GM21825 (cell line): ENCODE data around the gene IL1RAPL2.
"Not testable (repeated sequence)": the region's sequence is repeated elsewhere in the genome, so short reads cannot be mapped to it uniquely, and the experiment has no call there.

ENCODE experiments used
- ATAC-seq: cut with Tn5 transposase; IDR thresholded peaks from one replicate; pipeline ENCODE4 v1.9.1; 2021; ENCODE audit warnings: mild to moderate bottlenecking, moderate library complexity; ENCODE audit not compliant: unreplicated experiment

The IL1RAPL2 gene

DNA sequence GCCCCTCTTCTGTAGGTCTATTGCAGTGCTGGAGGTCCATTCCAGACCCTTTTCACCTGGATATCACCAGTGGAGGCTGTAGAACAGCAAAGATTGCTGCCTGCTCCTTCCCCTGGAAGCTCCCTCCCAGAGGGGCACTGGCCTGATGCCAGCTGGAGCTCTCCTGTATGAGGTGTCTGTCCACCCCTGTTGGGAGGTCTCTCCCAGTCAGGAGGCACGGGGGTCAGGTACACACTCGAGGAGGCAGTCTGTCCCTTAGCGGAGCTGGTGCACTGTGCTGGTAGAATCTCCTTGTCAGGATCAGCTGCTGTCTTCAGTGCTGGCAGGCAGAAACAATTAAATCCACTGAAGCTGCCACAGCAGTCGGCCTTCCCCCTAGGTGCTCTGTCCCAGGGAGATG lies 276.6 kb downstream of the IL1RAPL2 start:
- no peak for ATAC-seq

DNA sequence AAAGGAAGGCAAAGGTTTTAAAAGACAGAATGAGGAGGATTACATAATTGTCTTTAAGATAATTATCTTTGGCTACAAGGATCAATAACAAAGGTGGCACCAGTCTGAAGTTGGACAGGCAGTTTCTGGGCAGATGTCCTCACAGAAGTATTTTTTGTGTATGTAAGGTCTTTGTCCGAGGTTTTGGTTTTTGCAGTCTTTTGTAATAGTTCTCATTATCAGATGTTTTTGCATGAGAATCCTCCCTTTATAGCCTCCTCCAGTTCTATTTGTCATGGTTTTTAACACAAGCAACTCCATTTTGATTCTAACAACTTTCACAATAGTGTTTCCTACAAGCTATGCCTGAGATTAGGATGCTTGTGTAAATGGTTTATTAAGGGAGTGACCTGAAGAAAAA lies 286.2 kb downstream of the IL1RAPL2 start:
- no peak for ATAC-seq

DNA sequence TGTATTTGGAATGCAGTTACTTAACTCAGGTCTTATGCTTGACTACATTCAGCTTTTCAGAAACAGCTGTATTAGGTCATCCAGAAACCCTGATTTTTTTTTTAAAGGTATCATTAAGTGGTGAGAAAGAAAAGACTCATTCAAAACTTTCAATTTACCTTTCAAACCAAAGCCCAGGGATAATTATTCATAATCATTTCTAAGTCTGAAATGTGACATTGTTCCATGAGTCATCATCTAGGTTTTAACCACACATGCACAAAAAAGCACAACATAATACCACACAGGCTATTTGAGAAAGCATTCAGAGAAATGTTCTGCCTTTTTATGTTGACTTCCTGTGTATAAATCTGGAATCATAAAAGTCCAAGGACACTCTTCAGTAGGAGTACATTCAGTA lies 288.2 kb downstream of the IL1RAPL2 start:
- no peak for ATAC-seq

DNA sequence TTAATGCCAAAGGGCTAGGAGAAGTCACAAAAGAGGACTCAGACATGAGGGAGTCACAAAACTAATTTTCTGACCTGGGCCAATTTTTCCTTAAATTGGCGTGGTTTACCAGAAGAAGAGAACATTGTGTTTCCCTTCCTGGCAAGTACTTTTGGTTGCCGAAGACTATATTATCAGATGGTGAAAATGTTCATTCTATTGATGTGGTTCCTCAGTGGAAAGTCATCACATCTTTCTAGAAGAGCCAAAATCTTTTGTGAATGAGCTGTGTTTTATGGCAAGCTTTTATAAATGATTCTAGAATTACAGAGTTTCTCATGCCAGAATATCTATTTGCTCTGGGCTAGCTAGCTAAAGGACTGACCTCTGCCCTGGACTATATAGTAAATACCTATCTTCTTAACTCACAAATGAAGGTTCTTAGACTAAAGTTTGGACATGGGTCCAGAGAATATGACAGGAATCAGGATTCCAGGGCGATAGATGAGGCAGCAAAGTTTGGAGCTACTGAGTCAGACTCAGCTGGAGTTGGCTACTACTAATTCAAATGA lies 288.9 kb downstream of the IL1RAPL2 start:
- no peak for ATAC-seq

DNA sequence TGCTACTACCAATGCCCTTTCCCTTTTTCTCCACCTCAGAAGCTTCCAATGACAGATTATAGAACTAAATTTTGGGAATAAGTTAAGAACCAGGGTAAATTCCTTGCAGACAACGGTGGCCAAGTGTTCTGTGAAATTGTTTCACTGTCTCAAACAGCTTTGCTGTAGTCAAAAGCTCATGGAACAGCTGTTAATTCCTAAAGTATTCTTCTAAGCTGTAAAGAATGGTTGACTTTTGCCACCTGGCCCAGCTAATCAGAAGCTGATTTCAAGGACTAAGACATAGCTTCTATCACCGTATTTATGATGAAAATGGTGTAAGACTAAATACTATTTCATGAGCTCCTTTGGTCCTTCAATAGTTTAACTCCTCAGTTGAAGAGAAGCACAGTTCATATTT lies 297.5 kb downstream of the IL1RAPL2 start:
- ATAC-seq = no peak

DNA sequence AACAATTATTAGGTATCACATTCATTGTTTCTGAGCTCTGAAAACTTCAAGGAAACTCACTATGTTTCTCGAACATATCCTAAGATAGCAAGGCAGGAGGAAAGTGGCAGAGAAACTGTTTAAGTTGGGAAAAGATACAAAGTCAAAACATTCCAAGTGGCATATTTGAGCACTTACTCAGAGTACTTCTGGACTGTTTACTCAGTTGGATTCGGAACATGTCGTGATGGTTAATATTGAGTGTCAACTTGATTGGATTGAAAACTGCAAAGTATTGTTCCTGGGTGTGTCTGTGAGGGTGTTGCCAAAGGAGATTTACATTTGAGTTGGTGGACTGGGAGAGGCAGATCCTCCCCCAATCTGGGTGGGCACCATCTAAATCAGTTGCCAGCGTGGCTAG lies 298.3 kb downstream of the IL1RAPL2 start:
- no peak for ATAC-seq

DNA sequence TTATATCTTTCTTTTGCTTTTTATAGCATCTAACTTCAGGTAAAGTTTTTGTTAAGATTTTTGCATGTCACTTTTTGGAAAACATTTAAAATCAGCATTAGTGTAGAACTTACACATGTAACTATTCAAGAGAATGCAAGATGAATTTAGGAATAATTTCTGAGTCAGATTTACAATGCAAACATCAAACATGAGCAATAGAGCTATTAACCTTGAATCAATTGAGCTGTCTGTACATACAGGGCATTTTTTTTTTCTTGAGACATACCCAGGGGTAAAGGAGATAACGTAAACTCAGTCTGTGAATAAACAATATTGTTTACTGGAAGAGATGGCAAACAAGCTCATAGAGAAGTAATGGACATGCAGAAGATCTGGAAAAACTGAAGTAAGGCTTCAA lies 311.5 kb downstream of the IL1RAPL2 start:
- no peak for ATAC-seq

DNA sequence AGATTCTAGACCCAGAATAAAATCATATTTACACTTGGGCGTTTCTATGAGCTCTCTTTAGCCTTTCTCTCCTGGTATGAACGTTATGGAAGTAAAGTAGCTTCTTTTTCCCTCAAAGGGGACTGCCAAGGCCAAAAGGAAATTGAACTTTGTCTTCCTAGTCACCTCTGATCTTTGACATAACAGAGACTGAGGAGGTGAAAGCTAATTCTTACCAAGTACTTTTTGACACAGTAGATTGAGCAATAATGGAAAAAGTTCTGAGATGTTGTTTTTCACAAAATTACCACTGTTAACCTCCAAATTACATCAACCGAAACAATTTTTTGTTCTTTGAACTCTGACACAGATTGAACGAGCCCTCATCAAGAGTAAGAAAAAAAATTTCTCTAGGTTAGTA lies 336.1 kb downstream of the IL1RAPL2 start:
- no peak for ATAC-seq

DNA sequence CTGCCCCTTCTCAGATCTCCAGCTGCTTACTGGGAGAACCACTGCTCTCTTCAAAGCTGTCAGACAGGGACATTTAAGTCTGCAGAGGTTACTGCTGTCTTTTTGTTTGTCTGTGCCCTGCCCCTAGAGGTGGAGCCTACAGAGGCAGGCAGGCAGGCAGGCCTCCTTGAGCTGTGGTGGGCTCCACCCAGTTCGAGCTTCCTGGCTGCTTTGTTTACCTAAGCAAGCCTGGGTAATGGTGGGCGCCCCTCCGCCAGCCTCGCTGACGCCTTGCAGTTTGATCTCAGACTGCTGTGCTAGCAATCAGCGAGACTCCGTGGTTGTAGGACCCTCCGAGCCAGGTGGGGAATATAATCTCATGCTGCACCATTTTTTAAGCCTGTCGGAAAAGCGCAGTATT lies 343.7 kb downstream of the IL1RAPL2 start:
- ATAC-seq = not testable (repeated sequence)

DNA sequence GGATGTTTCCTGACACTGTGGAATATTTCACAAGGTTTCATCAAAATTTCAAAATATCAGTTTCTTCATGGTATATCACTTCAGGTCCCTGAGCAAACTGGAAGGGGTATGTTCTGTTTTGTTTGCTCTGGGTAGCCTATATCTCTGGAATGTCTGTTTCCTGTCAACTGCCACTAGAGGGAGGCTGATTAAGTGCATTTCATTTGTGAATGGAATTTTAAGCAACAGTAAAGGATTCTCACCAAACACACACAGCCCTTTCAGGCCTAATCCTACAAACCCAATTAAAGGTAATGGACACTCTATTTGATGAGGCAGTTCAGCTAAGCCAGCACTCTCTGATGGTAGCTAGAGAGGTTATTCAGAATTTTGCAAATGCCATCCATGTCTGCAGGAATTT lies 347.3 kb downstream of the IL1RAPL2 start:
- ATAC-seq = no peak

DNA sequence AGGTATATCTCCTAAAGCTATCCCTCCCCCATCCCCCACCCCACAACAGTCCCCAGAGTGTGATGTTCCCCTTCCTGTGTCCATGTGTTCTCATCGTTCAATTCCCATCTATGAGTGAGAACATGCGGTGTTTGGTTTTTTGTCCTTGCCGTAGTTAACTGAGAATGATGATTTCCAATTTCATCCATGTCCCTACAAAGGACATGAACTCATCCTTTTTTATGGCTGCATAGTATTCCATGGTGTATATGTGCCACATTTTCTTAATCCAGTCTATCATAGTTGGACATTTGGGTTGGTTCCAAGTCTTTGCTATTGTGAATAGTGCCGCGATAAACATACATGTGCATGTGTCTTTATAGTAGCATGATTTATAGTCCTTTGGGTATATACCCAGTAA lies 348.7 kb downstream of the IL1RAPL2 start:
- ATAC-seq = not testable (repeated sequence)

DNA sequence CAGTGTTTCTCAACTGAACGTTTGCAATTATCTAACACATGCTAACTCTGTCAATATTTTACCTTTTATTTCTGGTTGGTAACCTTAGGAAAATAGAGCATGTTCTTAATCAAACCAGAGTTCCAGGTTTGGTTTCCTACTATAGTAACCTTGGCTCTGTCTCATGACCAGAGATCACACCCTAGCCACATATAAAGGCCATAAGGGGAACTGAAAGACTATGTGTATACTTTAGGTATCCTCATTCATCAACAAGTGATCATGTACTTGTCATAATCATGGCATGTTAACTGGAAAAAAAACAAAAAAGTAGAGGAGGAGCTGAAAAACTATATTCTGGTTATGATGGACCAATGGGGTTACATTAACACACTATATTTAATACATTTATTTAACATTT lies 352.1 kb downstream of the IL1RAPL2 start:
- ATAC-seq = no peak

DNA sequence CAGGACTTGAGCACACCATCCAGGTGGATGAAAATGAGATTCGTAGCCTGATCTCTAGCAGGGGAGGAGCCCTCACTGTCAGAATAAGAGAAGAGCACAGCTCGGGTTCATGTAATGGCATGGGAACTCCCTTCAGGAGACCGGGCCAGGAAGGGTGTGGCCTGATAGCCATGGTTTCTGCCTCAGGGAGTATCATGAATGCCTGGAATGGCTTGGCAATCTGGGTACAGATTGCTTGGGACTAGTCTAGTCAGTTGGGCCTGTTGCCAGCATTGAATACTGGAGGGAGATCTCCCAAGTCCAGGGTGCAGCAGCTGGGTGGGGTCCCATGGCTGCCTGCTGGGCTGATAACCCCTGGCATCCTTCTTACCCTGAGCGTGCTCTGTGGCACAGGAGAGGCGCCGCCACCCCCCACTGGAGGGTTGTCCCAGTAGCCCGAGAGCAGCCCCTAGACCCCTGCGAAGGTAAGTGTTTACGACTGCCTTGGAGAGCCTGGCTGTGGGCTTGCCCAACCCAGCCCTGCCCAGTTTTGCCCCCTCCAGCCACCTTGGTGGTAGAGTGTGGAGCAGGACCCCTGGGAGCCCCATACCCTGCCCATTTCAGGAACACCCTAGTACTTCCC lies 355.7 kb downstream of the IL1RAPL2 start:
- no peak for ATAC-seq

DNA sequence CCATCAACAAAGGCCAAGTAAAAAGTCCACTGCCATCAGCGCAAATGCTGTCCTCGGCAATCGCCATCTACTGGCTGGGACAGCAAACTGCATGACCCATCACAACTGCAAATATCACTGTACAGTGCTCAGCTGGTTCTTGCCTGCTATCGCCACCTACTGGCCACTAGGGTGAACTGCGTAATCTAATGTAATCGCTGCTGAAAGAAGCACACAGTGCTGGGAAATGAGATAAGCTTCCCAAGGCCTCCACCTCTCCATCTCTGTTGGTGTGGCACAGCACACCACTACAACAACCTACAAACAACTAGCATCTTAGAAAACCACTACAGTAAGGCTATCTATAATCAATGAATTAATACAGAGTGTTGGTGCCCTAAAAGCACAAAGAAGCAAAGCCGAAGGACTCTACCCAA lies 356.2 kb downstream of the IL1RAPL2 start:
- peak; percentile 98 for ATAC-seq

DNA sequence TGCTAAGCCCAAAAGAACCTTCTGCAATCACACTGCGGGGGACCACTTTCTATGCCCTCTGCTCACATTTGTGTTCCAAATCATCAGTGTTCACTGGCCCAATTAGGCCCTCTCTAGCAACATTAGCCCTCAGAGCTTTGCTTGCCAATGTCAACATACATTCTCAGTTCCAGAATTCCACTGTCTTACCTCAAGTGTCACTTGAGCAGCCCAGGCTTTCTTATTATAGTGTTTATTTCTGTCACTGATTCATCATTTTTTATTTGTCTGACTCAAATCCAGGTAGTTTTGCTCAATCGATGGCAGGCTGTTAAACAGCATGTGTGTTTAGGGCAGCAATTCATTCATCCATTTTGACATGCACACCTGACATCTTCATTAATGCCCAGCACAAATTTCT lies 363.3 kb downstream of the IL1RAPL2 start:
- no peak for ATAC-seq

DNA sequence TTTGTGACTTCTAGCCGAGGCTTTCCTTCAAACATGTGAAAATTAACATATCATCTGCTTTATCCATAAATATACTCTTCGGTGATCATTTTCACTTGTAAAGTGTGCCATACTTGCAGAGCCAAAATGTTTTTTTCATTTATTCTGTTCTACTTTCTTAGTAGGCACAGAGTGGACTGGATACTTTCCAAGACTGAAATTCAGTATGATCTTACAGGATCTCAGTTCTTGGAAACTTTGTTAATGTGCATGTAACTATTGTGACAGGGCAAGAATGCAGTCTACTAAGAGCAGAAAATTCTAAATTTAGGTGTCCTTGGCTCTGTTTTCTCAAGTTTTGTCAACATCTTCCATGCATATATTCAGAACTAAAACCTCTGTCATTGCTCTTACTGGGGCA lies 369.6 kb downstream of the IL1RAPL2 start:
- no peak for ATAC-seq

DNA sequence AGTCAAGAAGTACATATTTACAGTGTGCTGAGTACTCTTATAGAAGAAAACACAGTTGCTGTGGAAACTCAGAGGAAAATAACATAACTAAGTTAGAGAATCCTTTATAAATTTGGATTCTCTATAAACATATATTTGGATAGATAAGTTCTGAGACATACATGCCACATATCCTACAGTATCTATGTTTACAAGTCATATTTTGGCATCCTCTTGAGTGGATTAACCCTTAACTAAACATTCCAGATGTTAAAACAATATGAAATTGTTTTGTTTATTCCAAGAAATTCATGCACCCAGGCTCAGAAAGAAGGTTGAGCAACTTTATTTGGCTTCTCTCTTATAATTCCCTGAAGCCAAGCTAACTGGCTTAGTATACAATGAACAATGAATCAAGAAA lies 387.3 kb downstream of the IL1RAPL2 start:
- no peak for ATAC-seq

DNA sequence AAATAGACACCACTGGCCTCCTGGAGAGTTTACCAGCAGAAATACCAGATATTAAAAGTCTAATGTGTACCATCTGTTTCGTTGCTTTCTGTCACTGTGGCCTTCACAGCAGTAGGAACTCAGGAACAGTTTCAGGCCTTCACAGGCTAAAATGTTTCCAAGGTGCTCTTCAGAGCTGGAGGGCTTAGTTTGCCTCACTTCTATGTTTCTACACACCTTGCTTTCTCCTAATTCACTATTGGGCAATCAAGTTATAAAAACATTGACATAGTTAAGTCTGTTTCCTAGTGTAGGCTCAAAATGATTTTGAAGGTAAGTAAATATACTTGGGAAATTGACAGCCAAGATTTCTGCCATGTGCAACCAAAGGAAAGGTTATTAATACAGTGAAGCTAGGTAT lies 395.9 kb downstream of the IL1RAPL2 start:
- ATAC-seq = no peak

DNA sequence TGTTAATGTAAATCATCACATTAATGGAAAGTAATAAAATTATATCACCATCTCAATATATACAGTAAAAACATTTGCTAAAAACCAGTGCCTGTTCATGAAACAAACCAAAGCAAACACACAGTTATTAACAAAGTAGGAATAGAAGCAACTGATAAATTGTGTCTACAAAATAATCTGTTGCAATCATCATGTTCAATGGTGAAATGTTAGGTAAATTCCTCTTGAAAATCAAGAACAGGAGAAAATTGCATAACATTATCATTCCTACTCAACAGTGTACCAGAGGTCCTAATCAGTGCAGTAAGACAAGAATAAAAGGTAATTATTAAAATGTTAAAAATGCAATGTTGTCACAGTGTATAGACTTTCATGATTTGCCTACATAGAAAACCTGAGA lies 402.2 kb downstream of the IL1RAPL2 start:
- ATAC-seq = no peak

DNA sequence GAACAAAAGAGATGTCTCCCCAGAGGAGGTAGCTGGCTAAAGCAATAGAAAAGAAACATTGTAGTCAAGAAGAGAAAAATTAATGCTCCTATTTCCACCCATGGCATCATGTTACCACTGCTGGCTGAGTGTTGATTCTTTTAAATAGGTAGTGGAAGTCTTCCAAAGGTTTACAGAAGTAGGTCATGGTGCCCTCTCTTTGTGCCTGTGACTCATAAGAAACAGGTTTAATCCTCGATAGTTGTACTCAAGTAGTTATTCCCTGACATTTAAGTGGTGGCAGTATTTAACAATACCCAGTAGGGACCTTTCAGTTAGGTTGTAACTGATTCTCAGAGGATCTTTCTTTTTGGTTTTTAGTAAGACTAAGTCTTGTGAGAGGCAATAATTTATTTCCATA lies 406.7 kb downstream of the IL1RAPL2 start:
- ATAC-seq = no peak

DNA sequence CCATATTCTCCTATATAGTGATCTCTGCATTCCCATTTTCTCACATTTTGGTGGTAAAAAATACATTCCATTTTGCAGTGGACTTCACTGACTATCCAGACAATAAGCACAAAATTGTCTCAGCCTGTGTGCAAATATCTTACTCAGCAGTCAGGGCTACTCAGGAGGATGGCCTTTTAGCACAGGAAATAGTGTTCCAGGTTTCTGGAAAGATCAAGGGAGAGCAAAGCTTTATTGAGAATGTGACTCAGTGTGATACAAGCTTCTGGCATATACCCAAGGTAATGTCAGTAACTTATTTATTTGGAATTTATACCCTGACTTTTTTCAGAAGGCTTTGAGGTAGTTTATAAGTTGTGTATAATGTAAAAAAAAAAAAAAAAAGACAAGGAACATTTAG lies 421.1 kb downstream of the IL1RAPL2 start:
- ATAC-seq = no peak

DNA sequence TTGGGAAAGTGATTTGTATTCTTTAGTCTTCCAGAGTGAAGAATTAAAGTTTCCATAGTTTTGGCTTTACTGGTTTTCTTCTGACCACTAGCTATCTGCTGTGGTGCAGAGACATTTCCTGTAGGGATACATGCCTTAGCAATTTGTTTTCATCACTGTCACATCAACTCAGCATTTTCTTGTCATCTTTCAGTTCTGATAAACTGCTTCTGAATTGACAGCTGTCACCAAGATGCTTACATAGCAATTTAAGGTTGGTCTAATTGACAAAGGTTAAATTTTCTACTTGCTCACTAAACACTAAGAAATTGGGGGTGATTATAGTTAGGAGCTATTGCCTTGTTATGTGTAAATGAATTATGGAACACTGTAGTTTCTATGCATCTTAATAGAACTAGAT lies 422.0 kb downstream of the IL1RAPL2 start:
- ATAC-seq = no peak

DNA sequence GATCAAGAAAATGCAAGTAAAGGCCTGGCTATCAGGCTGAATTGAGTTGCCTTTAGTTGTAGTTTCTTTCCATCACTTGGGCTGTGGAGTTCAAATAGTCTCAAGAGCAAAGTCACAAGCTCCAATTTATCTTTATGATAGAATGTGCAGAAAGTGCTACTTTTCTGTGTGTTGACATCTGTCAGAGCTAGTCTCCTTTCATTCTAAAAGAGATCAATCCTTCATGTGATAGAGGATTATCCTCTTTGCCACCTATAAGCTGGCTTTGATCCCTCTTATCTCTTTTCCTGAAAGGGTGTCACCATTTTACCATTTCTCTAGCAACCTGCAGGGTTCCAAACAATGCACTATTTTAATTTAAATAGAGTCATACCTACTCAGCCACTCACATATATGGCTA lies 429.5 kb downstream of the IL1RAPL2 start:
- ATAC-seq = no peak
